NOMO-1 (cell line): ENCODE measurements around the gene FOXF2.

ENCODE experiments used
- DNase-seq, 2 experiments: peaks; one replicate each; lab custom pipeline; 2025; ENCODE audit not compliant: unreplicated experiment in 2 of 2; lab: John Stamatoyannopoulos, UW

FOXF2 gene

GRCh38 chr6:1390133-1390945 lies 963 bp downstream of the FOXF2 start:
- DNase-seq: no peak

- DNase-seq: no peak
Observed at GRCh38 chr6:1390946-1391799, 1.8 kb downstream of the FOXF2 start.

GRCh38 chr6:1391800-1392309 lies 2.5 kb downstream of the FOXF2 start:
- no peak for DNase-seq

- DNase-seq: no peak
Observed at GRCh38 chr6:1392813-1393640, 3.7 kb downstream of the FOXF2 start.

GRCh38 chr6:1393641-1394283 lies 4.4 kb downstream of the FOXF2 start:
- DNase-seq: no peak

- DNase-seq: no peak
Observed at GRCh38 chr6:1394514-1395463, 5.4 kb downstream of the FOXF2 start.

GRCh38 chr6:1395506-1395905 lies 6.1 kb downstream of the FOXF2 start:
- no peak for DNase-seq

GRCh38 chr6:1395941-1396908 lies 6.8 kb downstream of the FOXF2 start:
- DNase-seq: no peak

- peak; percentile 49 to 58 for DNase-seq
Observed at GRCh38 chr6:1396952-1397868, 7.8 kb downstream of the FOXF2 start.

GRCh38 chr6:1399085-1399780 lies 9.9 kb downstream of the FOXF2 start:
- no peak for DNase-seq

GRCh38 chr6:1400126-1400850 lies 10.9 kb downstream of the FOXF2 start:
- DNase-seq: no peak

- no peak for DNase-seq
Observed at GRCh38 chr6:1402369-1402768, 13.0 kb downstream of the FOXF2 start.

- no peak for DNase-seq
Observed at GRCh38 chr6:1402868-1403267, 13.5 kb downstream of the FOXF2 start.

- no peak for DNase-seq
Observed at GRCh38 chr6:1403851-1404712, 14.7 kb downstream of the FOXF2 start.

GRCh38 chr6:1404713-1405098 lies 15.3 kb downstream of the FOXF2 start:
- DNase-seq: no peak
